Renal pelvis (tissue), 4 donors: ENCODE results near the gene GMDS. TPM values are rescaled to one million over a fixed set of nuclear protein-coding genes. Genes with fewer than 3 reads are reported as not detected.

ENCODE experiments used
- DNase-seq: peaks from one replicate; pipeline ENCODE4 v3.0.0-alpha.2; 2013
- polyA plus RNA-seq, 3 donors: library from polyadenylated mRNA; unstranded; fragments of 120-200 nt; gene quantifications; one replicate each; pipeline ENCODE4 v1.2.1, GENCODE V29; 2013; ENCODE audit not compliant: insufficient read length in 3 of 3

GMDS gene
- polyA plus RNA-seq, 3 donors, result 66.8 to 76.2 (median 68.5) TPM

DNA sequence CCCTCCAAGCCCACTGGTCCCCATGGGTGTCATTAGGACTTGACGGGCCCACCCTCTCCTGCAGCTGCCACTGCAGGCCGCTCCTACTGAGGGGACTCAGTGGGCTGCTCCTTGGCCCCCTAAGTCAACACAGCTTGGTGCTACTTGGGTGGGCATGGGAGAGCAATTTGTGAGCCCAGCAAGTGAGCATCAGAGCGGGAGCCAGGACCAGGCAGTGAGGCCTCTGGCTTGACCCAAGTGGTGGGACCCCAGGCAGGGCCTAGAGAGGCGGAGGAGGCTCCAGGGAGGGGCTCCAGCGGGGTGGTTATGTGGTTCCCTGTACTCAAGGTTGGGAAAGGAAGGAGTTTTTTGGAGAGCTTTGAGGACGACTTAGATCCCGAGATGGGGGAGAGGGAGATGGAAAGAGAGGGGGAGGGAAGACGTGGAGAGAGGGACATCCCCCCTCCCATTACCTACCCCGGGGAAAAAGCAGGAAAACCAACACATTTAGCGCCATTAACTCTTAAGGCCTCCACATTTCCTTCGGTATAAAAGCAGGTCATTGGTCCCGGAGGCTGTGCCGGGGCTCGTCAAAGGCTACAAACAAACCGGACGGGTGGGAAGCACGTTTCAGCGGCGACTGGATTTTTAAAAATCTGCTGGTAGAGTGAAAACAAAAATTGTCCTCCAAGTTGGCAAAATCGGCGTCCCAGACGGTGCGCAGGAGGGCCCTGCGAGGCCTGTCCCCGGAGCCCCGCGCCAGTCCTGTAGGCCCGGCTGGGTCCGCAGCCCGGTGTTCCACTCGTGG, 626.9 kb downstream of the GMDS start:
- no peak for DNase-seq

DNA sequence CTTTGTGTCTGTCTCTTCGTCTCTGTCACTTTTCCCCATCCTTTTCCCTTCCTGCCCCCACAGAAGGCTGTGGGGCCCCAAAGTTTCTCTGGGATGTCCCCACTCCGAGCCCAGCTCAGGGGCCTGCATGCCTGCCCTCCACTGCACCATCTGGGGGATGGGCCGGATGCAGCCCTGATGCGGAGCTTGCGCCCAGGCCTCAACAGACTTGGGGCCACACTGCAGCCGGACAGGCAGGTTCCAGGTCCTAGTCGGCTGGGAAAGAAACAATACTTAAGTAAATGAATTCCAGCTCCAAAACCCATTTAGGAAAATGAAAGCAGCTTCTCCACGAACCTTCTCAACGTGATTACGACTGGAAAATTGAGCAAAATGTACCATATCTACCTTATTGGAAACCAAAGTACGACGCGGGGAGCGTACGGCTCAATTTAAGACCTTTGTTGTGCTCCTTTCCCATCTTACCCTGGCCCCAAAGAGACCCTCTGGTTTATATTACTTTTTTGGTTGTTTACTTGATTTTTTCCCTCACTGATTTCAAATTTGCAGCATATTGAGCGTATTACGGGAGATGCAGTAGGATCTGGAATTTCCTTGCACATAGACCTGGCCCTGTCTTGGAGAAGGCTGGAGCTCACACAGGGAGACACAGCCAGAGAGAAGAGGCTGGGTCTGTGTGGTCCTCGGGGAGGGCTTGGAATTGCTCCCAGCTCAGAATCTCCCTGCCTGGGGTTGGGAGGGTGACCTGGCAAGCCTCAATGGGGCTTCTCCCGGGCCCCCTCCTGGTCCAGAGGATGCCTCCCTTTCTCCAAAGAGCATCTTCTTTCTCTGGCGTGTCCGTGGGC, 627.7 kb downstream of the GMDS start:
- no peak for DNase-seq

DNA sequence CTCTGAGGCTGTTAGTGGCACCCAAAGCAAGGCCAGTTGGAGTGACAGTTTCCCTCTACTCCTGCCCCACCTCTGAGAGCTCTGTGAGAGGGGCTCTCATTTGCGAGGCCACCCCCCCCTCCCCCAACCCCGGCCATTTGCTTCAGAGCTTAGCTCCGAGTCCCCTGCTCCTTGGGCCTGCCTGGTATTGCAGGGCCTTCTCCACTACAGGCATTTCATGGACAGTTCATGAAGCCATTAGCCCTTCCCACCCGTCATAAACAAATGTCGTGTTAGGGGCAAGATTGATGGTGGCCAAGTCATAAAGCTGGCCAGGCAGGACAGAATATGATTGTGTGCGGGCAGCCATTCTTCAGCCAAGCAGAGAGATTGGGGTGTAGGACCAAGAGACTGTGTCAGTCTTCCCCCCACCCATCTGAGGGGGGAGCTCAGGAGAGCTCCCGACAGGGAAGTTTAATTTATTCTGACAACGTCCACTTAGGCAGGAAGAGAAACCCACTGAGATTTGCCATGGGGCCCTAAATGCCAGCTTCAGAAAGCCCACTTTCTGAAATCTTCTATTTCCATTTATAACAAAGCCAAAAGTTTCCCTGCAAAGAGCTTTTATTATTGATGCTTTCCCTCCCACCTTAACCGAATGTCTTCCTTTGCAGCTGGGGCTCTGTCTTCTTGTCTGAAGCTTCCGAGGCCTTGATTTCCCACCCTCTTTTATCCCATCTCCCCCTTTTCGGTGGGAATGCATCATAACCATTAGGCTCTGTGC, 628.5 kb downstream of the GMDS start:
- no peak for DNase-seq

DNA sequence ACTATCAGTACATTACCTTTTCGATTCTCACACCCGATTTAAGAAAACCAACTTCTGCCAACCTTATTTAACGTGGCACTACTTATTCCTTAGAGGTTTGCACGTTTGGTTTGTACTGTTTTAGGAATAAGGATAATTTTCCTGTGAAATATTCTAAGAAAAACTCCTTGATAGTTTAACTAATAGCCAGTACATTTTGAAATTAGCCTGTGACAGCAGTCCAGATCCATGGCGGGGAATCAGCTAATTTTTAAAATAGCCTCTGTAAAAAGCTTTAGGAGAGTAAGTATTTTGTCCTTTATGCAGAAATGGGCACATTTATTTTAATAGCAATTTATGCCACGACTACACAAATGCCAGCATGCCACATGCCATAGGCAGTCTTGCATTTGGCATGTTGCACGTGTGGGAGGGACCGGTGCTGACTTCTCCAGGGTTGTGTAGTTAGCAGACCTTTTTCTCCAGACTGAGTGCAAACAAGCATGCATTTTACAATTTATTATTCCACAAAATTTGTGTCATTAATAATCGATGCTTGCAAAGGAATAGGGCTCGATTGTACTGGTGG, 629.5 kb downstream of the GMDS start:
- no peak for DNase-seq

DNA sequence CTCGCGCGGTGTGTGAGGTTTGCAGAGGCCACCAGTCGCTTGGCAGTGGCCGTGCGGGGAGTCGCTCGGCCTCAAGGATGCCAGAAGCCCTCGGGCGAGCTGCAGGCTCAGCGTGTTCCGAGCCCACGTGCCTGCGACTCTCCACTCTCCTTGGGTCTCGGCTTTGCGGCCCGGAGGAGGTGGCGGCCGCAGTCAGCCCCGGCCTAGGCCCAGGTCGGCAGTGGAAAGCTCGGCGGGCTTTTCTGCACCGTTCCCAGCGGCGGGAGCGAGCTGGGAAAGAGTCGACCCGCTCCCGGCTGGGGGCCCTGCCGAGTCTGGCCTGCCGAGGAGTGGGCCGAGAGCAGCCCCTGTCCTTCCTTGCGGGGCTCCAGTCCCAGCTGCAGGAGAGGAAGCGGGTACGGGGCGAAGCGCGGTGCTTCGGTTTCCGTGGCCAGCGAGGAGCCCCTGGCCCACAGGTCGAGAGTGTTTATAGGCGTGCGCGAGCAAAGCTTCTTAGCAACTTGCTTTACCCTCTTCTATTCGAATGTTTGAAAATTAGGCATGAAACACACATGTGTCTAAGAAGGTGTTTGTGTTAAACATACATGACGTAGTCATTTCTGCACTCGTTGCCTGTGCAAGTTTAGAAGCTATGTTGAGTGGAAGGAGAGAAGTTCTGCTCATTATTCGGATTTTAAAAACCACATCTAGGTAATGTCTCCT, 630.1 kb downstream of the GMDS start:
- no peak for DNase-seq

DNA sequence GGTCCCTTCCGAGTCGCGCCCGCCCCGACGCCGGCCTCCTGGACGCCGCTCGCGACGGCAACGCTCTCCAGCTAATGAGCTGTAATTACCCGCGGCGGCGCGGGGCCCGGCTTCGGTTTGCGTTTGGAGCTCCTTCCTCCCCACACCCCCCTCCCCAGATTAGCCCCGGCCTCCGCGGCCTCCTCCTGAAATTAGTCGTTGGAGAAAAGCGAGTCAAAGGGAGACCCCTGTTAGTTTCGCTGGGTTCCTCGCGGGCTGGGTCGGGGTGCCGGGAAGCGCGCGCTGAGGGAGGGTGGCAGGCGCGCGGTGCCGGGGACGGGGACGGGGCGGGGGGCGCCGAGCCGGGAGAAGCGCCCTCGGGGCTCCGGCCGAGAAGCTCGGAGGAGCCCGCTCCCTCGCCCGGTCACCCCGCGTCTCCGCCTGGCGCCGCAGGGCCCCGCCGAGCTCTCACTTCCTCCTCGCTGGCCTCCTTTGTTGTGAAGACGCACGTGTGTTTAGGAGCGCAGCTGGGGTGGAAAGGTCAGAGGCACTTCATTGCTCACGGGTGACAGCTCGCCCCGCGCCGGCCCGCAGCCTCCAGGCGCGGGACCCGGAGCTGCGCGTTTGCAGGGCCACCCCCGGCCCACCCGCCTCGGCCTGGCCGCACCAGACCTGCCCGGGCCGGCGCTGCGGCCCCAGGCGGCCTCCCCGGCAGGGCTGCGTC, 630.8 kb downstream of the GMDS start:
- no peak for DNase-seq

GRCh38 chr6:1613688-1614447, 631.5 kb downstream of the GMDS start:
- no peak for DNase-seq

DNA sequence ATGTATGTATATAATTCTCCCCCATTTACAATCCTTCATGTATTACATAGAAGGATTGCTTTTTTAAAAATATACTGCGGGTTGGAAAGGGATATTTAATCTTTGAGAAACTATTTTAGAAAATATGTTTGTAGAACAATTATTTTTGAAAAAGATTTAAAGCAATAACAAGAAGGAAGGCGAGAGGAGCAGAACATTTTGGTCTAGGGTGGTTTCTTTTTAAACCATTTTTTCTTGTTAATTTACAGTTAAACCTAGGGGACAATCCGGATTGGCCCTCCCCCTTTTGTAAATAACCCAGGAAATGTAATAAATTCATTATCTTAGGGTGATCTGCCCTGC, 632.1 kb downstream of the GMDS start:
- DNase-seq, result no peak

- no peak for DNase-seq
These were observed 632.5 kb downstream of the GMDS start for GRCh38 chr6:1612974-1613306.

- no peak for DNase-seq
These were observed 633.0 kb downstream of the GMDS start for GRCh38 chr6:1612299-1612973.

- no peak for DNase-seq
These were observed 633.7 kb downstream of the GMDS start for GRCh38 chr6:1611572-1612298.

DNA sequence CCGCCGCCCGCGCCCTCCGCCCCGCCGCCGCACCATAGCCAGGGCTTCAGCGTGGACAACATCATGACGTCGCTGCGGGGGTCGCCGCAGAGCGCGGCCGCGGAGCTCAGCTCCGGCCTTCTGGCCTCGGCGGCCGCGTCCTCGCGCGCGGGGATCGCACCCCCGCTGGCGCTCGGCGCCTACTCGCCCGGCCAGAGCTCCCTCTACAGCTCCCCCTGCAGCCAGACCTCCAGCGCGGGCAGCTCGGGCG, 634.2 kb downstream of the GMDS start:
- DNase-seq, result no peak

DNA sequence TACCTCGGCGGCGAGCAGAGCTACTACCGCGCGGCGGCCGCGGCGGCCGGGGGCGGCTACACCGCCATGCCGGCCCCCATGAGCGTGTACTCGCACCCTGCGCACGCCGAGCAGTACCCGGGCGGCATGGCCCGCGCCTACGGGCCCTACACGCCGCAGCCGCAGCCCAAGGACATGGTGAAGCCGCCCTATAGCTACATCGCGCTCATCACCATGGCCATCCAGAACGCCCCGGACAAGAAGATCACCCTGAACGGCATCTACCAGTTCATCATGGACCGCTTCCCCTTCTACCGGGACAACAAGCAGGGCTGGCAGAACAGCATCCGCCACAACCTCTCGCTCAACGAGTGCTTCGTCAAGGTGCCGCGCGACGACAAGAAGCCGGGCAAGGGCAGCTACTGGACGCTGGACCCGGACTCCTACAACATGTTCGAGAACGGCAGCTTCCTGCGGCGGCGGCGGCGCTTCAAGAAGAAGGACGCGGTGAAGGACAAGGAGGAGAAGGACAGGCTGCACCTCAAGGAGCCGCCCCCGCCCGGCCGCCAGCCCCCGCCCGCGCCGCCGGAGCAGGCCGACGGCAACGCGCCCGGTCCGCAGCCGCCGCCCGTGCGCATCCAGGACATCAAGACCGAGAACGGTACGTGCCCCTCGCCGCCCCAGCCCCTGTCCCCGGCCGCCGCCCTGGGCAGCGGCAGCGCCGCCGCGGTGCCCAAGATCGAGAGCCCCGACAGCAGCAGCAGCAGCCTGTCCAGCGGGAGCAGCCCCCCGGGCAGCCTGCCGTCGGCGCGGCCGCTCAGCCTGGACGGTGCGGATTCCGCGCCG, 634.7 kb downstream of the GMDS start:
- no peak for DNase-seq

- peak; percentile 92 for DNase-seq
These were observed 635.5 kb downstream of the GMDS start, which contains the start of gene FOXC1 for GRCh38 chr6:1609648-1610496. Gene FOXC1, plus strand, starts transcription at chr6:1609915. Its CDS starts 531 bp downstream, at chr6:1610446.

DNA sequence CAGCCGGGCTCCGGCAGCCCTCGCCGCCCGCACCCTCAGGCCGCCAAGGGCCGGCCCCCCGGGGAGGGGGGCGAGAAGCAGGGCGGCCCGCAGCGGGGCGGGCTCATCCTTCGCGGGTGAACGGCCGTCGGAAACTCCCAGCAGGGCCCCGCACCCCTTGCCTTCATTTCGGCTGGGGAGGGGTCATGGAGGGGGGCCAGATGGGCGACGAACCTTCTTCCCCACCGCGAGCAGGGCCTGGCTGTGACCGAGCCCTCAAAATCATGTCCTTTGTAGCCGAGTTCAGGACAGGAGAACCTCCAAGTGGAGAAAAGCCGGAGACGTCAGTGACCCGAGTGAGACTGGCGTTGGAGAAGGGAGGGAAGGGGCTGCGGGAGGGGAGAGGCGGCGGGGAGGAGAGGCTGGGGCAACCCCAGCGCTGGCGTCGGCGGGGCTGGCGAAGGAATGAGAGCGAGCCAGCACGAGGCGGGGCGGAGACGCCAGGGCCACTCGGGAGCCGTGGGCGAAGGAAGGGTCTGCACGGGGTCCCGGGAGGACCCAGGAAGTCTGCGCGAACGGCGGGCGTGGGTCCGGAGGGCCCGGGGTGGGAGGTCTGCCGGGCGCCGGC, 636.3 kb downstream of the GMDS start:
- no peak for DNase-seq

DNA sequence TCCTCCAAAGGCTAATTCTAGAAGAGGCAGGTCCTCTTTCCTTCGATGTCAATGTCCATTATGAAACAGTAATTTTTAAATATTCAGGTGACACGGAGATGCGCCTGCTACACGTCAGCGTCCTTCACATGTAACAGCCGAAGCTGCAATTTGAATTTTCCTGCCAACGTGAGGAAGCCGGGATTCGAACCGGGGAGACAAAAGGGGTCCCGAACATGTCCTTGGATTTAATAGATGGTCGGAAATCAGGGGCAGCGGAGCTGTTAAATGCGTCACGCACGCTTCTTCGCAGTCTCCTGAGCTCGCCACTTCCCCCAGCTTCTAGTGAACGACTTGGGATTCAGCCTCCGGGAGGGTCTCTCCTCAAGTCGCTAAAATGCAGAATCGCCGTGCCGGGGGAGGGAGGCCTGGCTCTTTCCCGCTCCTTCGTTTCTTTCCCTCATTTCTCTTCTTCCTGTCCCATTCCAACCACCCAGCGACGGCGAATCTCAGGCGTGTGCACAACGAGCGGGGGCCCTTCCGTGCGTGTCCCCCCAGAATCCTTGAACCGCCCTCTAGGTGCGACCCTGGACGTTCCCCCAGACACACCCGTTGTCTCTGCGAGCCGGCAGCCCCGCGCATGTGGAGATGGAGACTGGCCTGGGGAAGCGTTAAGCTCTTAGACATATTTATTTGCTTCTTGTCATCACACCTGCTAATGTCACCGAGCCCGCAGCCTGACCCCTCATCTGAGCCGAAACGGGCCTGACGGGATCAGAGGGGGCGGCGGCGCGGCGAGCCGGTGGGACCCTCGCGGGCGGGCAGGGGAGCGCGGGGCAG, 637.0 kb downstream of the GMDS start:
- no peak for DNase-seq
